Measurements from ENCODE around the gene FYN.

GRCh38 chr6:111837641-111838500 lies 35.4 kb downstream of the FYN start:
- peak; percentile 81 for TF ChIP-seq NFIC (IDR thresholded peaks at IDR 0.05; ENCODE audit: low read depth, low read length)
- no peak for TF ChIP-seq SIX5 (IDR thresholded peaks at IDR 0.05; ENCODE audit: low read depth, low read length, severe bottlenecking)
- no peak for TF ChIP-seq CEBPB (IDR thresholded peaks at IDR 0.05; ENCODE audit: borderline replicate concordance in 1 of 2, low read depth in 2 of 2, low read length in 2 of 2)
- TF ChIP-seq CTCF (IDR thresholded peaks at IDR 0.05 in 2 of 3, conservative IDR thresholded peaks at IDR 0.05 in 1 of 3; ENCODE audit: control insufficient read depth in 2 of 3, extremely low read depth in 1 of 3, insufficient read depth in 1 of 3, low read depth in 3 of 3, low read length in 3 of 3) = no peak
- TF ChIP-seq, protein P1, sequence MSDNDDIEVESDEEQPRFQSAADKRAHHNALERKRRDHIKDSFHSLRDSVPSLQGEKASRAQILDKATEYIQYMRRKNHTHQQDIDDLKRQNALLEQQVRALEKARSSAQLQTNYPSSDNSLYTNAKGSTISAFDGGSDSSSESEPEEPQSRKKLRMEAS (IDR thresholded peaks at IDR 0.05; ENCODE audit: low read depth, low read length) = no peak
- no peak for TF ChIP-seq ATF3 (IDR thresholded peaks at IDR 0.05; ENCODE audit: borderline replicate concordance, extremely low read depth, low read depth, low read length)
- no peak for TF ChIP-seq SUPT20H (IDR thresholded peaks at IDR 0.05; ENCODE audit: borderline replicate concordance, control insufficient read depth, low read depth, low read length)
- no peak for TF ChIP-seq HDAC6 (IDR thresholded peaks at IDR 0.05; ENCODE audit: unreplicated experiment)
- no peak for TF ChIP-seq CHD1 (IDR thresholded peaks at IDR 0.05; ENCODE audit: low read depth, low read length)
- no peak for TF ChIP-seq REST (IDR thresholded peaks at IDR 0.05; ENCODE audit: low read depth, low read length)
- TF ChIP-seq SIN3A (IDR thresholded peaks at IDR 0.05; ENCODE audit: low read depth, low read length) = no peak
- no peak for TF ChIP-seq BMI1 (IDR thresholded peaks at IDR 0.05; ENCODE audit: borderline replicate concordance)
- TF ChIP-seq RFX5 (IDR thresholded peaks at IDR 0.05; ENCODE audit: low read depth, low read length) = no peak
